ENCODE data around the gene UBR7.

UBR7 gene

GRCh38 chr14:93195316-93195999 is 11.6 kb upstream of the UBR7 start:
- no peak for DNase-seq (ENCODE audit: extremely low spot score)
- POLR2A ChIA-PET = interaction anchor here (1.7 to 2.4 kb wide), 2 partner anchors 9 to 11 kb away, joined by 3 to 13 read pairs; partner anchors contain the start of genes LYSET and MOAP1

GRCh38 chr14:93199031-93199430 is 8.0 kb upstream of the UBR7 start:
- TF ChIP-seq CTBP1 (IDR thresholded peaks at IDR 0.05; ENCODE audit: borderline replicate concordance) (no peak), NFRKB (IDR thresholded peaks at IDR 0.05) (no peak), FOXM1 (IDR thresholded peaks at IDR 0.05; ENCODE audit: borderline replicate concordance) (no peak), FOXA1 (IDR thresholded peaks at IDR 0.05) (no peak), PKNOX1 (IDR thresholded peaks at IDR 0.05) (no peak), LEF1 (IDR thresholded peaks at IDR 0.05; ENCODE audit: borderline replicate concordance) (no peak), ELF4 (IDR thresholded peaks at IDR 0.05) (no peak), HDGF (IDR thresholded peaks at IDR 0.05; ENCODE audit: borderline replicate concordance) (no peak), TARDBP (IDR thresholded peaks at IDR 0.05) (no peak), BHLHE40 (IDR thresholded peaks at IDR 0.05; ENCODE audit: borderline replicate concordance) (no peak), SP1 (IDR thresholded peaks at IDR 0.05) (no peak), ZNF384 (IDR thresholded peaks at IDR 0.05) (no peak), FOXK2 (IDR thresholded peaks at IDR 0.05) (no peak), ARNT (IDR thresholded peaks at IDR 0.05) (no peak), SUZ12 (IDR thresholded peaks at IDR 0.05) (no peak), L3MBTL2 (conservative IDR thresholded peaks at IDR 0.05) (no peak)
- ChIA-PET POLR2A (no interaction called here), CTCF (interaction anchor here (0.6 kb wide), 1 partner anchor 298 kb away, joined by 5 read pairs; no protein-coding TSS in a partner anchor)
- DNase-seq (ENCODE audit: extremely low spot score) = no peak

More at GRCh38 chr14:93195316-93195999, 11.6 kb upstream of the UBR7 start:
- no peak for TF ChIP-seq ZNF384 (IDR thresholded peaks at IDR 0.05)
- no peak for TF ChIP-seq ARNT (IDR thresholded peaks at IDR 0.05)
- TF ChIP-seq FOXK2 (IDR thresholded peaks at IDR 0.05) = no peak
- TF ChIP-seq SP1 (IDR thresholded peaks at IDR 0.05) = no peak
- CTCF ChIA-PET = no interaction called here

- ChIA-PET POLR2A (no interaction called here), CTCF (no interaction called here)
- DNase-seq (ENCODE audit: extremely low spot score) = no peak
- TF ChIP-seq PKNOX1 (IDR thresholded peaks at IDR 0.05) (peak; percentile 8; the same call in 1 of the 2 replicates), ARNT (IDR thresholded peaks at IDR 0.05) (no peak), ZNF384 (IDR thresholded peaks at IDR 0.05) (no peak)
Measured at GRCh38 chr14:93200553-93200952, 6.5 kb upstream of the UBR7 start.

- CTCF ChIA-PET = no interaction called here
- no peak for DNase-seq (ENCODE audit: extremely low spot score)
- POLR2A ChIA-PET = no interaction called here
- no peak for TF ChIP-seq ZNF384 (IDR thresholded peaks at IDR 0.05)
- no peak for TF ChIP-seq SUZ12 (IDR thresholded peaks at IDR 0.05)
- no peak for TF ChIP-seq PKNOX1 (IDR thresholded peaks at IDR 0.05)
- no peak for TF ChIP-seq L3MBTL2 (conservative IDR thresholded peaks at IDR 0.05)
- no peak for TF ChIP-seq FOXM1 (IDR thresholded peaks at IDR 0.05; ENCODE audit: borderline replicate concordance)
- no peak for TF ChIP-seq FOXK2 (IDR thresholded peaks at IDR 0.05)
- no peak for TF ChIP-seq FOXA1 (IDR thresholded peaks at IDR 0.05)
- TF ChIP-seq BHLHE40 (IDR thresholded peaks at IDR 0.05; ENCODE audit: borderline replicate concordance) = no peak
- no peak for TF ChIP-seq ELF4 (IDR thresholded peaks at IDR 0.05)
- TF ChIP-seq NFRKB (IDR thresholded peaks at IDR 0.05) = no peak
- no peak for TF ChIP-seq CTBP1 (IDR thresholded peaks at IDR 0.05; ENCODE audit: borderline replicate concordance)
Measured at GRCh38 chr14:93201155-93201704, 5.8 kb upstream of the UBR7 start.

- ChIA-PET CTCF (interaction anchor here (0.9 to 1.6 kb wide), 3 partner anchors 21 to 110 kb away, joined by 3 to 5 read pairs (median 3); partner anchors contain the start of gene ITPK1), POLR2A (interaction anchor here (0.7 to 4.5 kb wide), 9 partner anchors 11 to 414 kb away, joined by 3 to 43 read pairs (median 3); partner anchors contain the start of genes LYSET and MOAP1)
- peak; percentile 52 for DNase-seq (ENCODE audit: extremely low spot score)
- no peak for TF ChIP-seq TARDBP (IDR thresholded peaks at IDR 0.05)
- TF ChIP-seq FOXK2 (IDR thresholded peaks at IDR 0.05) = no peak
- no peak for TF ChIP-seq FOXM1 (IDR thresholded peaks at IDR 0.05; ENCODE audit: borderline replicate concordance)
- peak; percentile 56 for TF ChIP-seq L3MBTL2 (conservative IDR thresholded peaks at IDR 0.05)
- TF ChIP-seq BHLHE40 (IDR thresholded peaks at IDR 0.05; ENCODE audit: borderline replicate concordance) = no peak
Measured at GRCh38 chr14:93207468-93208308, 632 bp downstream of the UBR7 start.

GRCh38 chr14:93212432-93212831 is 5.4 kb downstream of the UBR7 start:
- no peak for DNase-seq (ENCODE audit: extremely low spot score)
- TF ChIP-seq ZNF384 (IDR thresholded peaks at IDR 0.05) (no peak), ELF4 (IDR thresholded peaks at IDR 0.05) (no peak), FOXM1 (IDR thresholded peaks at IDR 0.05; ENCODE audit: borderline replicate concordance) (no peak), L3MBTL2 (conservative IDR thresholded peaks at IDR 0.05) (no peak), SUZ12 (IDR thresholded peaks at IDR 0.05) (no peak), FOXA1 (IDR thresholded peaks at IDR 0.05) (no peak), FOXK2 (IDR thresholded peaks at IDR 0.05) (no peak), BHLHE40 (IDR thresholded peaks at IDR 0.05; ENCODE audit: borderline replicate concordance) (no peak), HDGF (IDR thresholded peaks at IDR 0.05; ENCODE audit: borderline replicate concordance) (no peak)
- CTCF ChIA-PET = no interaction called here
- POLR2A ChIA-PET = no interaction called here

Measured in HEK293T (cell line).